Left colon (tissue), 2 donors: ENCODE data around the gene TMEM131. TPM values are rescaled to one million over a fixed set of nuclear protein-coding genes. Genes with fewer than 3 reads are reported as not detected.
"Not testable (repeated sequence)": the region's sequence is repeated elsewhere in the genome, so short reads cannot be mapped to it uniquely, and the experiment has no call there.

Source experiments
- ATAC-seq: fragments of 200-7000 bp; cut with Tn5 transposase; one replicate; pipeline ENCODE4 v1.9.1; 2020; ENCODE audit warnings: mild to moderate bottlenecking, moderate library complexity
- DNase-seq, 2 donors: peaks; one replicate each; pipeline ENCODE4 v3.0.0-alpha.2; 2020
- intact Hi-C, 2 donors: fragments of 100-400 bp; cut with DNase I in 1 of 2; cut with micrococcal nuclease in 1 of 2; formaldehyde crosslinking; loops; one replicate each; pipeline versions ENCODE4 v1.11.2 to v1.14.0; 2022; cut with DNase I, micrococcal nuclease
- total RNA-seq, 2 donors: library from RNA; stranded (reverse); fragmentation: NEBNext Ultra II Directional; extraction: Animal tissue kit (Norgen Biotek cat#: 25700); gene quantifications; one replicate each; pipeline ENCODE4 v1.2.1, GENCODE V29; 2021
- donor health status: DM: no; HTN: no; CAD: no.
- donor health status: DM: yes; HTN: yes; CAD: no.

Gene TMEM131
- total RNA-seq, 2 donors from 2014 or later = 80.6 to 89.5 TPM

DNA sequence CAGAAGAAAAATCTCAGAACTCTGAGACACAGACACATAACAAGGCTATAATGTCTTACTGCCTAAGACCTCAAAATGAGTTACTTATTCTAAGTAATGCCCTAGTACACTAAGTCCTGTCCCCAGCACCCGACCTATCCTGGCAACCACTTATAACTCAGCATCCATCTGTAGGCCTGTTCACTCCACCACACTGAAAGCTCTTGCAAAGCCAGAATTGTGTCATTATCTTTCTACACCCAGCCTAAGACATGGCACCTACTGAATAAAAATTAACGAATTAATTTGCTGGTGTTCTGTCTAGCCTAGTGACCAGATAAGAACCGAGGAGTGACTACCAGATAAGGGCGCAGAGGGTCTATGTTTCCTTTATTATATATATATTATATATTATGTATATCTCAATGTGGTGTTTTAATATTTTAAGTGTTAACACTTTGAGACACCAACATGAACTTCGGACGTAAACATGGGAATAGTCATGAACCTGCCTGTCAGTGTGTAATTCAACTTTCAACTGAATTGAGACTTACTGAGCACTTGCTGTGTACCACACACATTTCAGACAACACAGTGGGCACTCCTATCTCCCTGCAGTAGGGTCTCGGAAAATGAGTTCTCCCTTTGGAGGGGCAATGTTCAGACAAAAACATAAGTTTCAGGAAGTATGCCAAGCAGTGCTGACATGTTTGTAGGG, 27.7 kb downstream of the TMEM131 start:
- intact Hi-C loops = no loop called here
- ATAC-seq = no peak
- no peak for DNase-seq

GRCh38 chr2:97967216-97967592, 28.5 kb downstream of the TMEM131 start:
- intact Hi-C loops = no loop called here
- no peak for DNase-seq
- ATAC-seq = no peak

- DNase-seq (no peak), ATAC-seq (peak; percentile 63)
- intact Hi-C loops = no loop called here
These were observed 29.1 kb downstream of the TMEM131 start for GRCh38 chr2:97966545-97967215.

GRCh38 chr2:97965116-97965515, 30.6 kb downstream of the TMEM131 start:
- intact Hi-C loops = no loop called here
- ATAC-seq (peak; percentile 74), DNase-seq (peak; percentile 32 to 39)

DNA sequence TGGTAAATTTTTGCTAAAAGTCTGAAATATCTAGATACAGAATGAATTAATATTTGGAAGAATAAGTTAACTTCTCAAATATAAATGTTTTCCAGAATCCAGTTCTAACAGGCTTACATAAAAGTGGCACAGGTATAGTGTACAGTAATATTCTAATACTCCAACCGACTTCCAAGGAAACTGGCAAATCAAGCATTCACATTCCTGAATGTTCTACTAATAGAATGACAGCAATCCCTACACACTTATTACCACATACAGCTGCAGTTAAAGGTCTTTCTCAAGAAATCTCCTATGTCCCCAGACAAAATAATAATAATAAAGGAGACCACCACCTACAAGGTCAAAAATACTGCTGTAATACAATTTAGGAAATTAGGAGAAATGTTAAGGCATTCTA, 31.9 kb downstream of the TMEM131 start:
- DNase-seq = no peak
- no peak for ATAC-seq
- intact Hi-C loops = no loop called here

DNA sequence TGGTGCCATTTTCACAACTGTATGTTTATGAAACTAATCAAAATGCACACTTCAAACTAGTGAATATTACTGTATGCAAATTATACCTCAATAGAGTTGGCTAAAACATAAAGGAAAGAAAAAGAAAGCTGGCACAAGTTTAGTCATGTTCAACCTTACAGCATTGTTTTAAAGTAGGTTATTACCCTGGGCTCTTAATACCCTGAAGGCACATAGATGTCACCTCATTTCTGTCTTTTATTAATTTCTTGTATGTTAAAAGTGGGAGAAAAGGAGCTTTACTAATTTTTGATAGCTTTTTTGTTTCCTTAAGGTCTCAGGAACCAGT, 32.7 kb downstream of the TMEM131 start:
- intact Hi-C loops = no loop called here
- DNase-seq (no peak), ATAC-seq (no peak)

DNA sequence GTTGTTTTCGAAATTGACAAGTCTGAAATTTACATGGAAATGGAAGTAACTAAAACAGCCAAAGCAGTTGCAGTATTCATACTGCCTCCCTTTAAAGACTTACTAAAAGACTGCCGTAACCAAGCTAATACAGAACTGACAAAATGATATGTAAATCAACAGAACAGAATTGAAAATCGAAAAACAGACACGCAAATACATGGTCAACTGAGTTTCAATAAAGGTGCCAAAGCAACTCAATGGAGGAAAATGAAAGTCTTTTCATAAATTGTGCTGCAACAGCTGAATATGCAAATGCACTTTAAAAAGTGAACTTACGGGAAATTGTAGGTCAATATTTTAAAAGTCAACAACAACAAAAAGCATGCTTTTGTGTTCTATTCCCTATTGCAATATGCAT, 34.2 kb downstream of the TMEM131 start:
- no peak for ATAC-seq
- intact Hi-C loops = no loop called here
- no peak for DNase-seq

GRCh38 chr2:97958184-97958583, 37.6 kb downstream of the TMEM131 start:
- DNase-seq = no peak
- intact Hi-C loops = no loop called here
- no peak for ATAC-seq

DNA sequence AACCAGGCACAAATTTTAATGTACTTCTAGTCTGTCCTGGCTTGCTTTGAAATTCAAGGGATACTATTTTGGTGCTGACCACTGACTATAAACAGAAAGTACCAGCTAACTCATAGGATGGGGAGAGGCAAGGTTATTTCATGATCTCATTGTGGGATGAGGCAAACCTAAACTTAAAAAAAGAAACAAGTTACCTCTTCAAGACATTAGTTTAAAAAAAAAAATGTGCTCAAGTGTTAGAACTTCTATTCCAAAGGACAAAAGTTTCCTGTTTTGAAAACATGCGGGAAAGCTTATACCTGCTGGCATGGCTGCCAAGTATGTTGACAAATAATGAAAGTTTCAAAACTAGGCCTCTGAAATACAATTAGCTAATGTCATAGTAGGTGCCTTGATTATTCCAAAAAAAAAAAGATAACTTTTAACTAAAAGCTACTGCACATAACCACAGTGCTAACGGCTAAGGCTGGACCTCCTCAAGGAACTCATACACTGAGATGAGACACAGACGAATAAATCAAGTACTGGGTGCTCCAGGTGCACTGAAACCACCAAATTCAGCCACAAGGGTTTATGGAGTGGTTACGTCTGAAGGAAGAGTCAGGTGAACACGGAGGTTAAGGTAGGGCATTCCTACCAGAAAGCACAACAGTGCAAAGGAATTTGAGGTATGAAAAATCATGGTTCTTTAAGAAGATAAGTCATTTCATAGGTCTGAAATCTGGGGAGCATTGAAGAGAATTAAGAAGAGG, 38.1 kb downstream of the TMEM131 start:
- ATAC-seq = no peak
- intact Hi-C loops = no loop called here
- DNase-seq = no peak

GRCh38 chr2:97956753-97957152, 39.0 kb downstream of the TMEM131 start:
- DNase-seq, intact Hi-C loops, ATAC-seq: not testable (repeated sequence)

DNA sequence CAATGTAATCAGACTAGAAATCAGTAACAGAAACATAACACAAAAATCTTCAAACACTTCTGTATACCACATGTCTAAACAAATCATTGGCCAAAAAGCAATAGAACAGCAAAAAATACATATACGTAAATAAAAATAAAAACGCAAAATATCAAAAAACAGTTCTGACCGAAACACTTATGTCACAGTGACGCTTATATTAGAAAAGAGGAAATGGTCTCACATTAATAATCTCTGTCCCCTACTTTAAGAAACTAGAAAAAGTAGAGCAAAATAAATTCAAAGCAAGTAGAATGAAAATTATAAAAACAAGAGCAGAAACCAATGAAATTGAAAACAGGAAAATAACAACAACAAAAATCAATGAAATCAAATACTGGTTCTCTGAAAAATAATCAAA, 41.9 kb downstream of the TMEM131 start:
- ATAC-seq (no peak), DNase-seq (no peak)
- intact Hi-C loops = no loop called here

GRCh38 chr2:97952357-97952756, 43.4 kb downstream of the TMEM131 start:
- intact Hi-C loops = no loop called here
- ATAC-seq = no peak
- DNase-seq = no peak

- intact Hi-C loops = no loop called here
- ATAC-seq = peak; percentile 18
These were observed 44.5 kb downstream of the TMEM131 start for GRCh38 chr2:97951155-97951680.

DNA sequence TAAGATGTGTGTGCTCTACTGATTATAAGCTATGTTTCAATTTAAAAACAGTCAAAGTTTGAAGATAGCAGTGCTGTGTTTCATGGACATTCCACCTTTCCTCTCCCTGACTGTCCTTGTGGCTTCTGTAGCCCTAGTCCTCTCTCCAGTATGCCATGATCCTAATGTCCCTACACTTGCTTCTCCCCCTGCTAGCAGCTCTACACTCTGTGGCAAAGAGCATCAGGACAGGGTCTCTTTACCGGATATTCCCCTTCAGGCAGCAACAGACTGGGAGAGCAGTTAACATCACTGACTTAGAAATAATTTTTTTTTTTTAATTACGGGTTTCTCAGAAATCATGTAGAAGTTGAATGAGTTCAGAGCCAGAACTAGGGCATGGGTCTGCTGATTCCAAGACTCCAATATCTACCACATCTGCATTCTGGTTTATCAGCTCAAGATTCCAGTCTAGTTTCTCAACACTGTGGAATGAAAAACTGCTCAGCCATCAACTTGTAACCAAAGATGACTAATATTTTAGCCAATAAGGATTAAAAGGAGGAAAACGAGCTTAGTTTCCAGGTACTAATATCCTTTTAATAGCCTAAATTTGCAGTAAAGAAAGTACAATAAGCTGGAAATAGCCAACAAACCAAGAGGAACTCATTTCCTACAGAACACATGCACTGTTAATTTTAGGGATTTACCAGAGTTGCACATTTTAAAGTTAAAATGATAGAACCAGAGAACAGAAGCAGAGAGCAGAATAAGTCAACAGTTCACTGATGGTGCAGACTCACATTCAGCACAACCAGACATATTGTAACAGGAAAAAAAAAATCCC, 45.2 kb downstream of the TMEM131 start:
- intact Hi-C loops = no loop called here
- DNase-seq = no peak
- ATAC-seq = no peak

More at GRCh38 chr2:97951155-97951680, 44.5 kb downstream of the TMEM131 start:
- DNase-seq = no peak

GRCh38 chr2:97948926-97949325, 46.8 kb downstream of the TMEM131 start:
- no peak for DNase-seq
- ATAC-seq = no peak
- intact Hi-C loops = no loop called here

GRCh38 chr2:97945791-97946190, 50.0 kb downstream of the TMEM131 start:
- ATAC-seq (no peak), DNase-seq (no peak)
- intact Hi-C loops = no loop called here

DNA sequence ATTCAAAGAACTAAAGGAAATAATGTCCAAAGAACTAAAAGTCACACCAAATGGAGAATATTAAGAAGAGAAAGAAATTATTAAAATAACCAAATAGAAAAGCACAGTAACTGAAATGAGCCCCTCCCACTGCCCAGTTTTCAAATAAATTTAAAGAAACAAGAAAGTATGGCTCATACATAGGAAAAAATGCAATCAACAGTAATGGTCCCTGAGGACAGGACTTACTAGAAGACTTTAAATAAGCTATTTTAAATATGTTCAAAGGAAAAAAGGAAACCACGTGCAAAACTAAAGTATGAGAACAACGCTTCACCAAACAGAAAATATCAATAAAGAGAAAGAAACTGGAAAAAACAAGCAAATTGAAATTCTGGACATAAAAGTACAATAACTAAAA, 58.9 kb downstream of the TMEM131 start:
- ATAC-seq (no peak), DNase-seq (no peak)
- intact Hi-C loops = no loop called here

DNA sequence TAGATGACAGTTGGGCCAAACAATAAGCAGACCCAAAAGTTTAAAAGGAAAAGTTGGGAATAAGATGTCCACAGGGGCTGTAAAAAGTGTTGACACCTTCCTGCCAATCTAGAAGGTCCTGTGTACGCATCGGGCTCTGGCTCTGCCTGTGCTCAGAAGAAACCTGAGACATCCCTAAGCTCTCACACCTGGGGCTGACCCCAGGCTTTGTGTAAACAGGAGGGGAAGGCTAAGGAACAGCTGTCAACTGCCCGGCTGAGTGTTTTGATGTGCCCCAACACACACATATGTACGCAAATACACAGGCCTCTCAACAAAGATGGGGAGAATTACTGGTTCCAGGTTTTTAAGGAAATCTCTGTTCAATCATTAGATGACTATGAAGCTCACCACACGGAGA, 59.5 kb downstream of the TMEM131 start:
- intact Hi-C loops = no loop called here
- no peak for DNase-seq
- ATAC-seq = peak; percentile 78

- ATAC-seq = peak; percentile 55
- no peak for DNase-seq
- intact Hi-C loops = no loop called here
These were observed 60.0 kb downstream of the TMEM131 start for GRCh38 chr2:97935719-97936161.
